GM18508 (cell line): ENCODE measurements around the gene CCPG1.

Source experiments
- ATAC-seq: cut with Tn5 transposase; IDR thresholded peaks from one replicate; pipeline ENCODE4 v1.9.1; 2021; ENCODE audit warnings: moderate number of reproducible peaks; ENCODE audit not compliant: insufficient read depth, unreplicated experiment

Gene CCPG1

DNA sequence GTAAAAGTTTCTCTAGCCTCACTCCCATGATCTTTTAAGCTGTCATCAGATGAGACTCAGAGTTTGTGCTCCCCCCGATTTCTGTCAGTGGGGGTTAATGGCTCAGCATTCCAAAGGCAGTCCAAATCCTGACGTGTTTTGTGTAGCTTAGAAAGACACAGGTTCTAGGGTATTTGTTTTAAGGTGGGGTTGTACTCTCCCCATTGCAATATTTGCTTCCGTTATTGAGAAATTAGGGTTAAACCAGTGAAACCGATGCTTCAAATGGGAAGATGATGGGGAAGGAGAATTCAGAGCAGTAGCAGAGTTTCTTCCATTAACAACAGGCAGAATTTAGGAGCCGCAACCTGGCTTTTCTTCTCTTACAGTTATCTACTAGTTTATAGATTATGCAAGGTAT, 85.7 kb downstream of the CCPG1 start:
- no peak for ATAC-seq

- ATAC-seq = no peak
Measured at GRCh38 chr15:55320963-55321362, 87.2 kb downstream of the CCPG1 start.

DNA sequence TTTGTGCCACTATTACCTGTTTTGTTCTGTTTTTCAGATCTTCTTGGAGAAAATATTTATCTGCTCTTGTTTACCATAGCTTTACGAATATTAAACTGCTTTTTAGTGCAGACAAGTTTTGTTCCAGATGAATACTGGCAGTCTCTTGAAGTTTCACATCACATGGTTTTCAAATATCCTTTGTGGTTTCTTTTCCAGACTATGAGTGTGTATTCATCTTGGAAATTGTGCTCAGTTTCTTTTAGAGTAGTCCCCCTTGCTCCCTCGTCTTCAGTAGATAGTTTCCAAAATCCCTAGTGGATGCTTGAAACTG, 88.0 kb downstream of the CCPG1 start:
- ATAC-seq = no peak

GRCh38 chr15:55319537-55320237, 88.5 kb downstream of the CCPG1 start:
- no peak for ATAC-seq

GRCh38 chr15:55318588-55319494, 89.3 kb downstream of the CCPG1 start, which contains the start of the genes PIGB and PIGBOS1:
TSS of gene PIGB (plus strand) at chr15:55319222. CDS start at chr15:55319251, 29 bp downstream.
TSS of gene PIGBOS1 (minus strand) at chr15:55319123. CDS start at chr15:55317792, 1,331 bp downstream.
- peak; percentile 78 for ATAC-seq
